Right atrium auricular region (tissue), 2 donors: ENCODE results near the gene CDCP2. TPM values are rescaled to one million over a fixed set of nuclear protein-coding genes. Genes with fewer than 3 reads are reported as not detected.

Experiments
- DNase-seq: peaks from one replicate; pipeline ENCODE4 v3.0.0-alpha.2; 2019; ENCODE audit warnings: low spot score
- H3K27ac ChIP-seq, 2 donors: fragments of 200-600 bp; sonication (generic); 1 replicate in 1 of 2; 2 replicates in 1 of 2; pipeline ENCODE4 v1.5.1; 2016 to 2019
- H3K27me3 ChIP-seq, 2 donors: fragments of 200-600 bp; sonication (generic); one replicate each; pipeline versions ENCODE4 v1.5.1 to v1.6.0; 2017 to 2019
- H3K36me3 ChIP-seq: fragments of 200-600 bp; sonication (generic); one replicate; pipeline ENCODE4 v1.5.1; 2016
- H3K4me1 ChIP-seq, 2 donors: fragments of 200-600 bp; sonication (generic); one replicate each; pipeline versions ENCODE4 v1.5.1 to v1.6.0; 2017 to 2019
- H3K4me3 ChIP-seq, 2 donors: fragments of 200-600 bp; sonication (generic); 1 replicate in 1 of 2; 2 replicates in 1 of 2; pipeline ENCODE4 v1.5.1; 2017 to 2019; ENCODE audit warnings: mild to moderate bottlenecking in 1 of 2, moderate library complexity in 1 of 2
- H3K9me3 ChIP-seq, 2 donors: fragments of 200-600 bp; sonication (generic); one replicate each; pipeline ENCODE4 v1.5.1; 2019
- CTCF ChIP-seq, 2 donors: fragments of 200-600 bp; sonication (generic); IDR thresholded peaks; one replicate each; pipeline ENCODE4 v1.5.1; 2019; ENCODE audit warnings: antibody characterized with exemption in 2 of 2
- total RNA-seq, 2 donors: library from RNA; depleted of rRNA; stranded (reverse); fragments of >200 nt; gene quantifications; one replicate each; pipeline ENCODE4 v1.1.0, GENCODE V29; 2016

The CDCP2 gene
- total RNA-seq, 2 donors from 2014 or later, result not detected

GRCh38 chr1:54135436-54136120, 17.2 kb downstream of the CDCP2 start:
- Histone ChIP-seq H3K27ac (no peak overlapping the region), H3K36me3 (no peaks in the 10 kb centered on the region), H3K4me3 (no peak overlapping the region)

GRCh38 chr1:54134295-54134694, 18.5 kb downstream of the CDCP2 start:
- Histone ChIP-seq H3K4me3 (no peak overlapping the region), H3K9me3 (no peaks in the 10 kb centered on the region), H3K36me3 (no peaks in the 10 kb centered on the region), H3K27ac (no peak overlapping the region), H3K27me3 (no peaks in the 10 kb centered on the region), H3K4me1 (no peaks in the 10 kb centered on the region)
- no peak for DNase-seq
- TF ChIP-seq CTCF (IDR thresholded peaks at IDR 0.05), result no peak

More at GRCh38 chr1:54135436-54136120, 17.2 kb downstream of the CDCP2 start:
- Histone ChIP-seq H3K9me3 (no peaks in the 10 kb centered on the region), H3K4me1 (no peaks in the 10 kb centered on the region), H3K27me3 (no peaks in the 10 kb centered on the region)
- no peak for DNase-seq
- no peak for TF ChIP-seq CTCF (IDR thresholded peaks at IDR 0.05)

- no peaks in the 10 kb centered on the region for H3K36me3 ChIP-seq
- H3K4me1 ChIP-seq, result no peaks in the 10 kb centered on the region
- H3K4me3 ChIP-seq, result no peak overlapping the region
- H3K9me3 ChIP-seq, result no peaks in the 10 kb centered on the region
- no peak for DNase-seq
- no peak for TF ChIP-seq CTCF (IDR thresholded peaks at IDR 0.05)
- no peaks in the 10 kb centered on the region for H3K27me3 ChIP-seq
- no peak overlapping the region for H3K27ac ChIP-seq
Observed at GRCh38 chr1:54132495-54132894, 20.3 kb downstream of the CDCP2 start.

- H3K36me3 ChIP-seq, result no peaks in the 10 kb centered on the region
- DNase-seq, result no peak
- no peaks in the 10 kb centered on the region for H3K4me1 ChIP-seq
- no peak overlapping the region for H3K4me3 ChIP-seq
- H3K9me3 ChIP-seq, result no peaks in the 10 kb centered on the region
- no peak for TF ChIP-seq CTCF (IDR thresholded peaks at IDR 0.05)
- no peak overlapping the region for H3K27ac ChIP-seq
- no peaks in the 10 kb centered on the region for H3K27me3 ChIP-seq
Observed at GRCh38 chr1:54131419-54131818, 21.4 kb downstream of the CDCP2 start.

GRCh38 chr1:54129858-54130257, 22.9 kb downstream of the CDCP2 start:
- Histone ChIP-seq H3K36me3 (no peaks in the 10 kb centered on the region), H3K27ac (no peak overlapping the region), H3K4me3 (no peak overlapping the region), H3K27me3 (no peaks in the 10 kb centered on the region), H3K4me1 (no peaks in the 10 kb centered on the region), H3K9me3 (no peaks in the 10 kb centered on the region)
- no peak for DNase-seq
- TF ChIP-seq CTCF (IDR thresholded peaks at IDR 0.05), result no peak
